ENCODE results near the gene TEX35.

- TF ChIP-seq CTCF (IDR thresholded peaks at IDR 0.05 in 2 of 3, conservative IDR thresholded peaks at IDR 0.05 in 1 of 3; ENCODE audit: control insufficient read depth in 2 of 3, extremely low read depth in 1 of 3, insufficient read depth in 1 of 3, low read depth in 3 of 3, low read length in 3 of 3) (no peak), NR2C2 (IDR thresholded peaks at IDR 0.05; ENCODE audit: borderline replicate concordance, control insufficient read depth, insufficient read length, low read depth) (no peak), EZH2 (IDR thresholded peaks at IDR 0.05; ENCODE audit: borderline replicate concordance, control insufficient read depth, low read depth, low read length) (no peak), NFYB (IDR thresholded peaks at IDR 0.05; ENCODE audit: insufficient read depth, low read depth, low read length) (no peak), RAD21 (IDR thresholded peaks at IDR 0.05; ENCODE audit: insufficient read depth, low read depth, low read length) (no peak), CHD1 (IDR thresholded peaks at IDR 0.05; ENCODE audit: low read depth, low read length) (no peak), SMAD5 (IDR thresholded peaks at IDR 0.05; ENCODE audit: low read depth) (no peak), POLR2A (IDR thresholded peaks at IDR 0.05; ENCODE audit: low read depth, low read length) (no peak), MYC (IDR thresholded peaks at IDR 0.05; ENCODE audit: insufficient read depth, insufficient read length, insufficient replicate concordance, low read length, severe bottlenecking) (no peak), EP300 (IDR thresholded peaks at IDR 0.05; ENCODE audit: borderline replicate concordance in 1 of 2, control insufficient read depth in 1 of 2, low read depth in 2 of 2, low read length in 2 of 2) (no peak), FOS (IDR thresholded peaks at IDR 0.05; ENCODE audit: borderline replicate concordance, extremely low read depth, insufficient read length) (no peak)
- TF ChIP-seq, protein P1, sequence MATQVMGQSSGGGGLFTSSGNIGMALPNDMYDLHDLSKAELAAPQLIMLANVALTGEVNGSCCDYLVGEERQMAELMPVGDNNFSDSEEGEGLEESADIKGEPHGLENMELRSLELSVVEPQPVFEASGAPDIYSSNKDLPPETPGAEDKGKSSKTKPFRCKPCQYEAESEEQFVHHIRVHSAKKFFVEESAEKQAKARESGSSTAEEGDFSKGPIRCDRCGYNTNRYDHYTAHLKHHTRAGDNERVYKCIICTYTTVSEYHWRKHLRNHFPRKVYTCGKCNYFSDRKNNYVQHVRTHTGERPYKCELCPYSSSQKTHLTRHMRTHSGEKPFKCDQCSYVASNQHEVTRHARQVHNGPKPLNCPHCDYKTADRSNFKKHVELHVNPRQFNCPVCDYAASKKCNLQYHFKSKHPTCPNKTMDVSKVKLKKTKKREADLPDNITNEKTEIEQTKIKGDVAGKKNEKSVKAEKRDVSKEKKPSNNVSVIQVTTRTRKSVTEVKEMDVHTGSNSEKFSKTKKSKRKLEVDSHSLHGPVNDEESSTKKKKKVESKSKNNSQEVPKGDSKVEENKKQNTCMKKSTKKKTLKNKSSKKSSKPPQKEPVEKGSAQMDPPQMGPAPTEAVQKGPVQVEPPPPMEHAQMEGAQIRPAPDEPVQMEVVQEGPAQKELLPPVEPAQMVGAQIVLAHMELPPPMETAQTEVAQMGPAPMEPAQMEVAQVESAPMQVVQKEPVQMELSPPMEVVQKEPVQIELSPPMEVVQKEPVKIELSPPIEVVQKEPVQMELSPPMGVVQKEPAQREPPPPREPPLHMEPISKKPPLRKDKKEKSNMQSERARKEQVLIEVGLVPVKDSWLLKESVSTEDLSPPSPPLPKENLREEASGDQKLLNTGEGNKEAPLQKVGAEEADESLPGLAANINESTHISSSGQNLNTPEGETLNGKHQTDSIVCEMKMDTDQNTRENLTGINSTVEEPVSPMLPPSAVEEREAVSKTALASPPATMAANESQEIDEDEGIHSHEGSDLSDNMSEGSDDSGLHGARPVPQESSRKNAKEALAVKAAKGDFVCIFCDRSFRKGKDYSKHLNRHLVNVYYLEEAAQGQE (IDR thresholded peaks at IDR 0.05; ENCODE audit: low read depth, low read length) = no peak
Observed at GRCh38 chr1:178494569-178494971, 18.3 kb upstream of the TEX35 start.

Measured in GM12878 (cell line).